GM23248 (cell line): ENCODE results near the gene MAPK6.

Source experiments
- EZH2 ChIP-seq: fragments of 200-600 bp; sonication (generic); IDR thresholded peaks from 2 replicates; pipeline ENCODE4 v1.6.1; 2018; ENCODE audit warnings: antibody characterized with exemption, mild to moderate bottlenecking; ENCODE audit not compliant: insufficient read depth, poor library complexity, severe bottlenecking
- EZH2phosphoT487 ChIP-seq: fragments of 200-600 bp; sonication (generic); IDR thresholded peaks from 2 replicates; pipeline ENCODE4 v1.6.1; 2018; ENCODE audit warnings: antibody characterized with exemption, moderate library complexity, mild to moderate bottlenecking, low read depth; ENCODE audit not compliant: insufficient read depth

- no peak for TF ChIP-seq EZH2
- no peak for TF ChIP-seq EZH2phosphoT487
These were observed 71.2 kb downstream of the MAPK6 start for GRCh38 chr15:52090193-52090592.
